Measurements from ENCODE around the gene CNFN. TPM values are rescaled to one million over a fixed set of nuclear protein-coding genes. Genes with fewer than 3 reads are reported as not detected.

The CNFN gene
- total RNA-seq, 1 experiment from 2014 or later = 4.6 TPM

- POLR2A ChIA-PET = no interaction called here
- CTCF ChIA-PET = interaction anchor here (1.5 kb wide), 1 partner anchor 22 kb away, joined by 8 read pairs; no protein-coding TSS in a partner anchor
- no peaks in the 10 kb centered on the region for H3K36me3 ChIP-seq (ENCODE audit: control insufficient read depth, insufficient read depth, low read length)
- in situ Hi-C loops (cut with HindIII; ENCODE audit: low pct_unique_long_range_greater_than_20kb, low sequenced_read_pairs) = no loop called here
- ATAC-seq (no peak), DNase-seq (ENCODE audit: low read depth, low spot score) (no peak)
- TF ChIP-seq REST (IDR thresholded peaks at IDR 0.05; ENCODE audit: insufficient read depth in 1 of 2, low read depth in 2 of 2, low read length in 1 of 2) (no peak), POLR2AphosphoS5 (IDR thresholded peaks at IDR 0.05; ENCODE audit: low read depth, low read length) (no peak), SIN3A (IDR thresholded peaks at IDR 0.05; ENCODE audit: borderline replicate concordance, insufficient read depth, low read depth, low read length) (no peak), CTCF (IDR thresholded peaks at IDR 0.05) (no peak), TCF7L2 (IDR thresholded peaks at IDR 0.05; ENCODE audit: low read depth, low read length) (no peak)
- no peaks in the 10 kb centered on the region for H3K27me3 ChIP-seq (ENCODE audit: control insufficient read depth, insufficient read depth, low read length)
- H3K27ac ChIP-seq (ENCODE audit: low read length) = no peak overlapping the region
- BruUV-seq (replicated peaks) = no TSS peak
- H3K4me1 ChIP-seq (ENCODE audit: control insufficient read depth, insufficient read depth, low read length) = no peaks in the 10 kb centered on the region; the same call in 1 of the 2 replicates
- H3K4me3 ChIP-seq (ENCODE audit: low read depth in 2 of 2, low read length in 2 of 2) = no peak overlapping the region
- intact Hi-C loops (cut with micrococcal nuclease; ENCODE audit: unreplicated experiment) = no loop called here
- no peaks in the 10 kb centered on the region for H3K9me3 ChIP-seq (ENCODE audit: control insufficient read depth, insufficient read depth, low read depth, low read length)
Observed at GRCh38 chr19:42419309-42419708, 29.2 kb upstream of the CNFN start.

- CTCF ChIA-PET = no interaction called here
- in situ Hi-C loops (cut with HindIII; ENCODE audit: low pct_unique_long_range_greater_than_20kb, low sequenced_read_pairs) = no loop called here
- ATAC-seq = 0 out of 2 replicates have a peak, but pooled peaks have one; percentile 32
Observed at GRCh38 chr19:42412661-42413076, 22.6 kb upstream of the CNFN start.

More at GRCh38 chr19:42412661-42413076, 22.6 kb upstream of the CNFN start:
- POLR2A ChIA-PET = no interaction called here
- TF ChIP-seq SIN3A (IDR thresholded peaks at IDR 0.05; ENCODE audit: borderline replicate concordance, insufficient read depth, low read depth, low read length) (no peak), CTCF (IDR thresholded peaks at IDR 0.05) (no peak), POLR2AphosphoS5 (IDR thresholded peaks at IDR 0.05; ENCODE audit: low read depth, low read length) (no peak), TCF7L2 (IDR thresholded peaks at IDR 0.05; ENCODE audit: low read depth, low read length) (no peak), REST (IDR thresholded peaks at IDR 0.05; ENCODE audit: insufficient read depth in 1 of 2, low read depth in 2 of 2, low read length in 1 of 2) (no peak)
- Histone ChIP-seq H3K9me3 (ENCODE audit: control insufficient read depth, insufficient read depth, low read depth, low read length) (no peaks in the 10 kb centered on the region), H3K27ac (ENCODE audit: low read length) (no peak overlapping the region), H3K4me1 (ENCODE audit: control insufficient read depth, insufficient read depth, low read length) (no peaks in the 10 kb centered on the region), H3K36me3 (ENCODE audit: control insufficient read depth, insufficient read depth, low read length) (no peaks in the 10 kb centered on the region), H3K4me3 (ENCODE audit: low read depth in 2 of 2, low read length in 2 of 2) (no peak overlapping the region), H3K27me3 (ENCODE audit: control insufficient read depth, insufficient read depth, low read length) (no peaks in the 10 kb centered on the region)
- BruUV-seq (replicated peaks) = no TSS peak
- intact Hi-C loops (cut with micrococcal nuclease; ENCODE audit: unreplicated experiment) = no loop called here
- no peak for DNase-seq (ENCODE audit: low read depth, low spot score)

All from Panc1 (cell line).